C4-2B (cell line): ENCODE data around the gene ZNF578.
"Not testable (repeated sequence)": the region's sequence is repeated elsewhere in the genome, so short reads cannot be mapped to it uniquely, and the experiment has no call there.

Experiments used
- H3K27ac ChIP-seq: fragments of 450-650 bp; 2 replicates; pipeline ENCODE4 v1.5.1; 2017
- ZFX ChIP-seq: fragments of 450-650 bp; IDR thresholded peaks from 2 replicates; pipeline ENCODE4 v1.6.1; 2017
- TF ChIP-seq, protein P1 (sequence below): fragments of 450-650 bp; conservative IDR thresholded peaks from 2 replicates; pipeline ENCODE4 v1.5.1; 2017; ENCODE audit warnings: mild to moderate bottlenecking

The ZNF578 gene

DNA sequence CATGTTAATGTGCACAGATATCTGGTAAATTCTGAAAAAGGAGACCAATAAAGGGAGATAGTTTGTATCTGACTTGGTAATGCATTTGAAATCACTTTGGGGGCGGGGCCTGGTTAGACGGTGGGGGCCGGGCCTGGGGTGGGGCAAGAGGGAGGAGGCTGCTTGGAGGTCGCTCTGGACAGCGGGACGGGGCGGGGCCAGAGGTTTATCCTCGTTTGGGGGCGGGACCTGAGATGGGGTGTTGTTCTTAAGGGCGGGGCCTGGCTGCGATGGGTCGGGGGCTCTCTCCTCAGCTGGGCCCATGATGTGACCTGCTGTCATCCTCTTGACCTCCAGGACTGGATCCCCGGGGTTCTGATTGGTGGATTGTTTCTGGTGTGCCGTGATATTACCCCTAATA is 69.2 kb downstream of the ZNF578 start:
- H3K27ac ChIP-seq, result no peak overlapping the region
- TF ChIP-seq ZFX, result no peak
- TF ChIP-seq, protein P1, sequence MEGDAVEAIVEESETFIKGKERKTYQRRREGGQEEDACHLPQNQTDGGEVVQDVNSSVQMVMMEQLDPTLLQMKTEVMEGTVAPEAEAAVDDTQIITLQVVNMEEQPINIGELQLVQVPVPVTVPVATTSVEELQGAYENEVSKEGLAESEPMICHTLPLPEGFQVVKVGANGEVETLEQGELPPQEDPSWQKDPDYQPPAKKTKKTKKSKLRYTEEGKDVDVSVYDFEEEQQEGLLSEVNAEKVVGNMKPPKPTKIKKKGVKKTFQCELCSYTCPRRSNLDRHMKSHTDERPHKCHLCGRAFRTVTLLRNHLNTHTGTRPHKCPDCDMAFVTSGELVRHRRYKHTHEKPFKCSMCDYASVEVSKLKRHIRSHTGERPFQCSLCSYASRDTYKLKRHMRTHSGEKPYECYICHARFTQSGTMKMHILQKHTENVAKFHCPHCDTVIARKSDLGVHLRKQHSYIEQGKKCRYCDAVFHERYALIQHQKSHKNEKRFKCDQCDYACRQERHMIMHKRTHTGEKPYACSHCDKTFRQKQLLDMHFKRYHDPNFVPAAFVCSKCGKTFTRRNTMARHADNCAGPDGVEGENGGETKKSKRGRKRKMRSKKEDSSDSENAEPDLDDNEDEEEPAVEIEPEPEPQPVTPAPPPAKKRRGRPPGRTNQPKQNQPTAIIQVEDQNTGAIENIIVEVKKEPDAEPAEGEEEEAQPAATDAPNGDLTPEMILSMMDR, result no peak

DNA sequence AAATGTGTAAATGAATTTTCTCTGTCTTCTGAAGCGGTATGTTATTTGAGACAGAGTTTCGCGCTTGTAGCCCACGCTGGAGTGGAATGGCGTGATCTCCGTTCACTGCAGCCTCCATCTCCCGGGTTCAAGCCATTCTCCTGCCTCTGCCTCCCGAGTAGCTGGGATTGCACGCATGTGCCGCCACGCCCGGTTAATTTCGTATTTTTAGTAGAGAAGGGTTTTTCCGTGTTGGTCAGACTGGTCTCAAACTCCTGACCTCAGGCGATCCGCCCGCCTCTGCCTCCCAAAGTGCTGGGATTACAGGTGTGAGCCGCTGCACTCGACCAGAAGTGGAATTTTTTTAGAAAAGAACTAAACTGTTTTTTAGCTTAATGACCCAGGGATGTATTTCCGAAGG is 70.7 kb downstream of the ZNF578 start:
- no peak overlapping the region for H3K27ac ChIP-seq
- TF ChIP-seq, protein P1, result no peak
- no peak for TF ChIP-seq ZFX

DNA sequence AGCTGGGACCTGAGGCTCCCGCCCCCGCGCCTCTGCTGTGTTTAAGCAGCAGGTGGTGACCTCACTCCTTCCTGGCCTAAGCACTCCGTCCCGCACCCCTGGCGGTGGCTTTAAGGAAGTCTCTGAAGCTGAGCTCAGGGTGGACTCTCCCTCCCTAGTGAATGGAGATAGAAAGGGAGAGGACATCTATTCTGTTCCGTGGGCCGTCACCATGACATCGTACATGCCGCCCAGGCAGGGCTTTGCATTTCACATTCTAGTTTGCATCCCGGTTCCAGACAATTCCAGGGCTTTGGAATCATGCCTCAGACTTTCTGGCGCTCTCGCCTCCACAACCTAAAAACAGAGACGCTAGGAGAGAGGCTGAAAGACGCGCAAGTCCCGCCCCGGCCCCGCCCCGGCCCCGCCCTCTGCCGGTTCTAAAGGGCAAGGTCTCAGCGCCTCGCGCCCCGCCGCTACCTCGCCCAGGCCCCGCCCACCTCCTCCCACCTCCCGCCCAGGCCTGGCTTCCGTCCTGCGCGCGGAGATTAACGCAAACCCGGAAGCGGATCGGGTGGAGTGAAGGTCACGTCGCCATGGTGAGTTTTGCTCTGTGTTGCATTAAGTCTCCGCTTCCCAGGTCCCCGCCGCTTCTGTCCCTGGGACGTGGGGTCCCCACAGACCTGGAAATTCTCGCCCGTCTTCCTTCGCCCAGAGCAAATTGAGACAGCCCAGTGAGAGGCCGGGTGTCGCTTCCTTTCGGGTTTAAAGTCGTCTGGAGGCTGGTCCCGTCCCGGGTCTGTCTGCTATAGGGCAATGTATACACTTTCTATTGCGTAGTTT is 74.0 kb downstream of the ZNF578 start, which contains the start of gene ZNF808:
Gene ZNF808 (plus strand): TSS at position 535 of the 822 bp plus-strand sequence. CDS start 15,617 bp downstream, outside the sequence.
- peak within 1 kb of the TSS; percentile 86 for H3K27ac ChIP-seq
- TF ChIP-seq, protein P1, result no peak; the same call in 1 of the 2 replicates
- 0 out of 2 replicates have a peak, but pooled peaks have one; percentile 26 for TF ChIP-seq ZFX

DNA sequence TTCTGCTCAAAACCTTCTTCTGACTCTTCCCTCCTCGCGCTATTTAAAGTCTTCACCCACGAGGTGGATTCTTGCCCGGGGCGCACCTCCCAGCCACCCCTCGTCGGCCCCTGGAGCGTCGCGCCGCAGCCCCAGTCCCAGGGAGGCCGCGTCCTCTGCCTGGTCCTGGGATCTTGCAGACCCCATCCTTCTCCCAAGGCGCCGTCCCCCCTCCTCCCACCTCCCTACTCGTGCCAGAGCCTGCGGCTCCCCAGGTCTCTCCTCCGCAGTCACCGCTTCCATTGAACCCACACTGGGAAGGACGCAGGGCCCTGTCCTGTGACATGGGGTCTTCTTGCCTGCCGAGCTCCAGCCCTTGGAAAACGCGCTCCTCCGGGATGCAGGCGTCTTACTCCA is 74.6 kb downstream of the ZNF578 start:
- H3K27ac ChIP-seq, result peak overlapping the region; percentile 86
- TF ChIP-seq, protein P1, result no peak
- peak; percentile 10; the same call in 1 of the 2 replicates for TF ChIP-seq ZFX

DNA sequence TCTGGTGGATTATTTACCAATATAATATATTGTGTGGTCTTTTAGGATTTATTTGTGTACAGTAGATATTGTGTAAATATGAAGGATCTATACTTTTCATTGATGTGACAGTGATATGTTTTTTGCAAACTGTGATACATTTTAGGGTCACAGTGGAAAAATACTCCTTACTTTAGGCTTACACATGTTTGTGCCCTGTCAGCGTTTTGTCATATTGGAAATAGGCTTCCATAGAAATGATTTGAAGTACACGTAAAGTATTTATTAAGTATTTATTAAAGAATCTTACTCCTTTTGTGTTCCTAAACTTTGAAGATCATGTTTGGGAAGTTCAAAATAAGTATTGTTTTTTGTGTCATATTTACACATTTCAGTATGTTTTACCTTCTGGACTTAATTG is 79.1 kb downstream of the ZNF578 start:
- TF ChIP-seq, protein P1, result no peak
- no peak for TF ChIP-seq ZFX
- no peak overlapping the region for H3K27ac ChIP-seq

DNA sequence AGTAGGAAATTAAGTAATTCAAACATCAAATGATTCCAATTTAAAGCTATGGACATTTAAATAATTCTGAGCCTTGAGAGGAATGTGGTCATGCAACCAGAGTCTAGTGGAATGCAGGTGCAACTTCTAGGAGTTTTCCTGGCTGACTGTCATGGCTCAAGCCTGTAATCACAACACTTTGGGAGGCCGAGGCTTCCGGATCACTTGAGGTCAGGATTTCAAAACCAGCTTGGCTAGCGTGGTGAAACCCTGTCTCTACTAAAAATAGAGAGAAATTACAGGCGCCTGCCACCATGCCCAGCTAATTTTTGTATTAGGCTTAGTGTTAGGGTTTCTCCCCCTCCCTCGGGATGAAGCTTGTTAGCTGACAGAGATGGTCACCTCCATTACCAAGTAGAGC is 80.5 kb downstream of the ZNF578 start:
- TF ChIP-seq, protein P1, result no peak
- no peak for TF ChIP-seq ZFX
- no peak overlapping the region for H3K27ac ChIP-seq

DNA sequence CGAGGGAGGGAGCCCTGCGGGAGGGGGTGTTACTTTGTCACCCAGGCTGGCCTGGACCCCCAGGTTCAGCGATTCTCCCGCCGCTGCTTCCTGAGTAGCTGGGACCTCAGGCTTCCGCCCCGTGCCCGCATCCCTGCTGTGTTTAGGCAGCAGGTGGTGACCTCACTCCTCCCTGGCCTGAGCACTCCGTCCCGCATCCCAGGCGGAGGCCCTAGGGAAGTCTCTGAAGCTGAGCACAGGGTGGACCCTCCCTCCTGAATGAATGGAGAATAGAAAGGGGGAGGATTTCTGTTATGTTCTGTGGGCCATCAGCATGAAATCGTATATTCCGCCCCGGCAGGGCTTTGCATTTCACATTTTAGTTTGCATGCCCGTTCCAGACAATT is 82.0 kb downstream of the ZNF578 start:
- H3K27ac ChIP-seq, result not testable (repeated sequence)
